HUES64 (cell line): ENCODE results near the gene ERLEC1.
A peak's percentile ranks its signal among the peaks of the same experiment; 100 is the strongest.

Experiments used
- H3K27ac ChIP-seq: 2 replicates; pipeline ENCODE4 v1.7.0; 2013; ENCODE audit warnings: low read depth, low read length, inconsistent platforms
- H3K27me3 ChIP-seq: 2 replicates; pipeline ENCODE4 v1.6.1; 2013; ENCODE audit warnings: mild to moderate bottlenecking, low read length; ENCODE audit not compliant: insufficient read depth
- H3K36me3 ChIP-seq: 2 replicates; pipeline ENCODE4 v1.6.1; 2013; ENCODE audit warnings: mild to moderate bottlenecking, low read length; ENCODE audit not compliant: insufficient read depth
- H3K4me1 ChIP-seq: 2 replicates; pipeline ENCODE4 v1.6.1; 2013; ENCODE audit warnings: mild to moderate bottlenecking, low read length, moderate library complexity; ENCODE audit not compliant: insufficient read depth
- H3K4me3 ChIP-seq: 2 replicates; pipeline ENCODE4 v1.5.1; 2013; ENCODE audit warnings: mild to moderate bottlenecking, low read length, moderate library complexity
- H3K9ac ChIP-seq: 2 replicates; pipeline ENCODE4 v1.6.1; 2013; ENCODE audit warnings: mild to moderate bottlenecking, low read depth, low read length
- H3K9me3 ChIP-seq: 2 replicates; pipeline ENCODE4 v1.6.1; 2013; ENCODE audit warnings: low read depth, low read length; ENCODE audit not compliant: insufficient read depth
- WGBS: fragments of 150-250, 120-280 bp; methylation state at CpG from one replicate; pipeline ENCODE4 v1.1.7; 2013; ENCODE audit warnings: missing lambda C conversion rate; 5-methylcytosine and 5-hydroxymethylcytosine counted together

The ERLEC1 gene

GRCh38 chr2:53784436-53784835 lies 2.4 kb upstream of the ERLEC1 start:
- Histone ChIP-seq H3K27ac (no peak overlapping the region), H3K9me3 (no peaks in the 10 kb centered on the region), H3K4me3 (0 out of 2 replicates have a peak overlapping the region, but pooled peaks have one; percentile 31), H3K9ac (no peak overlapping the region), H3K27me3 (no peaks in the 10 kb centered on the region), H3K36me3 (peaks cover 26% of the 10 kb centered on the region), H3K4me1 (peaks cover 31% of the 10 kb centered on the region)

GRCh38 chr2:53785366-53785765 lies 1.5 kb upstream of the ERLEC1 start:
- peaks cover 20% of the 10 kb centered on the region for H3K36me3 ChIP-seq
- H3K27me3 ChIP-seq: no peaks in the 10 kb centered on the region
- H3K4me1 ChIP-seq: peaks cover 31% of the 10 kb centered on the region
- no peak overlapping the region for H3K27ac ChIP-seq
- H3K9me3 ChIP-seq: no peaks in the 10 kb centered on the region
- peak overlapping the region; percentile 94; the same call in 1 of the 2 replicates for H3K9ac ChIP-seq
- WGBS: 86% methylated on average over 11 of the region's 11 CpGs
- H3K4me3 ChIP-seq: peak overlapping the region; percentile 75

GRCh38 chr2:53786352-53786704 lies 516 bp upstream of the ERLEC1 start:
- Histone ChIP-seq H3K9ac (peak overlapping the region; percentile 94), H3K4me3 (peak overlapping the region; percentile 75), H3K4me1 (peaks cover 31% of the 10 kb centered on the region), H3K36me3 (peaks cover 10% of the 10 kb centered on the region), H3K9me3 (no peaks in the 10 kb centered on the region), H3K27me3 (no peaks in the 10 kb centered on the region), H3K27ac (peak overlapping the region; percentile 91)
- 0% methylated on average over 18 of the region's 18 CpGs for WGBS

- Histone ChIP-seq H3K36me3 (no peaks in the 10 kb centered on the region), H3K4me1 (peaks cover 24% of the 10 kb centered on the region), H3K27ac (no peak overlapping the region), H3K27me3 (no peaks in the 10 kb centered on the region), H3K9ac (peak overlapping the region; percentile 94), H3K9me3 (no peaks in the 10 kb centered on the region), H3K4me3 (peak overlapping the region; percentile 75)
- 10% methylated on average over 16 of the region's 17 CpGs for WGBS
Measured at GRCh38 chr2:53787614-53788289, 908 bp downstream of the ERLEC1 start.

GRCh38 chr2:53793261-53793660 lies 6.4 kb downstream of the ERLEC1 start:
- peaks cover 36% of the 10 kb centered on the region for H3K36me3 ChIP-seq

GRCh38 chr2:53793821-53794220 lies 7.0 kb downstream of the ERLEC1 start:
- no peaks in the 10 kb centered on the region for H3K27me3 ChIP-seq
- no peak overlapping the region for H3K27ac ChIP-seq

More at GRCh38 chr2:53793261-53793660, 6.4 kb downstream of the ERLEC1 start:
- WGBS: 100% methylated on average over 2 of the region's 3 CpGs
- Histone ChIP-seq H3K4me3 (no peak overlapping the region), H3K4me1 (no peaks in the 10 kb centered on the region), H3K27ac (no peak overlapping the region), H3K9me3 (no peaks in the 10 kb centered on the region), H3K27me3 (no peaks in the 10 kb centered on the region), H3K9ac (no peak overlapping the region)

GRCh38 chr2:53801547-53801946 lies 14.7 kb downstream of the ERLEC1 start:
- H3K9me3 ChIP-seq: no peaks in the 10 kb centered on the region
- peaks cover 89% of the 10 kb centered on the region for H3K36me3 ChIP-seq
- H3K4me1 ChIP-seq: no peaks in the 10 kb centered on the region
- H3K27ac ChIP-seq: no peak overlapping the region
- no peak overlapping the region for H3K9ac ChIP-seq
- no peaks in the 10 kb centered on the region for H3K27me3 ChIP-seq
- H3K4me3 ChIP-seq: no peak overlapping the region

More at GRCh38 chr2:53793821-53794220, 7.0 kb downstream of the ERLEC1 start:
- no peak overlapping the region for H3K4me3 ChIP-seq
- no peaks in the 10 kb centered on the region for H3K4me1 ChIP-seq
- H3K36me3 ChIP-seq: peaks cover 42% of the 10 kb centered on the region
- WGBS: 100% methylated on average over 2 of the region's 3 CpGs
- no peaks in the 10 kb centered on the region for H3K9me3 ChIP-seq
- H3K9ac ChIP-seq: no peak overlapping the region

GRCh38 chr2:53802617-53803151 lies 15.8 kb downstream of the ERLEC1 start:
- H3K9me3 ChIP-seq: no peaks in the 10 kb centered on the region
- H3K27me3 ChIP-seq: no peaks in the 10 kb centered on the region
- WGBS: 86% methylated on average over 7 of the region's 7 CpGs
- H3K4me1 ChIP-seq: no peaks in the 10 kb centered on the region
- H3K27ac ChIP-seq: no peak overlapping the region
- H3K36me3 ChIP-seq: peaks cover 92% of the 10 kb centered on the region
- no peak overlapping the region for H3K4me3 ChIP-seq
- H3K9ac ChIP-seq: no peak overlapping the region

- H3K36me3 ChIP-seq: peaks cover 90% of the 10 kb centered on the region
- no peaks in the 10 kb centered on the region for H3K4me1 ChIP-seq
- no peak overlapping the region for H3K27ac ChIP-seq
- H3K9me3 ChIP-seq: no peaks in the 10 kb centered on the region
- no peaks in the 10 kb centered on the region for H3K27me3 ChIP-seq
- H3K4me3 ChIP-seq: no peak overlapping the region
- no peak overlapping the region for H3K9ac ChIP-seq
- WGBS: 85% methylated on average over 2 of the region's 3 CpGs
Measured at GRCh38 chr2:53811601-53812000, 24.8 kb downstream of the ERLEC1 start.

GRCh38 chr2:53813151-53813550 lies 26.3 kb downstream of the ERLEC1 start:
- Histone ChIP-seq H3K36me3 (peaks cover 81% of the 10 kb centered on the region), H3K4me3 (no peak overlapping the region)

GRCh38 chr2:53818854-53819435 lies 32.1 kb downstream of the ERLEC1 start:
- Histone ChIP-seq H3K9ac (no peak overlapping the region), H3K27ac (no peak overlapping the region), H3K27me3 (no peaks in the 10 kb centered on the region), H3K9me3 (no peaks in the 10 kb centered on the region), H3K36me3 (peaks cover 34% of the 10 kb centered on the region), H3K4me3 (no peak overlapping the region), H3K4me1 (no peaks in the 10 kb centered on the region)
- WGBS: 93% methylated on average over 3 of the region's 3 CpGs

More at GRCh38 chr2:53813151-53813550, 26.3 kb downstream of the ERLEC1 start:
- no peak overlapping the region for H3K27ac ChIP-seq
- H3K4me1 ChIP-seq: no peaks in the 10 kb centered on the region
- H3K27me3 ChIP-seq: no peaks in the 10 kb centered on the region
- H3K9me3 ChIP-seq: no peaks in the 10 kb centered on the region
- H3K9ac ChIP-seq: no peak overlapping the region
